HEK293 (cell line): ENCODE data around the gene CPEB4.

Experiments used
- ZBTB11 ChIP-seq: fragments of 450-650 bp; formaldehyde crosslinking; conservative IDR thresholded peaks from 2 replicates; pipeline ENCODE4 v1.5.1; 2016; ENCODE audit warnings: low read depth, missing biosample characterization, missing genetic modification characterization
- TF ChIP-seq, protein P1 (sequence below): fragments of 450-650 bp; formaldehyde crosslinking; IDR thresholded peaks from 2 replicates; pipeline ENCODE4 v1.5.1; 2016; ENCODE audit warnings: missing biosample characterization, missing genetic modification characterization

DNA sequence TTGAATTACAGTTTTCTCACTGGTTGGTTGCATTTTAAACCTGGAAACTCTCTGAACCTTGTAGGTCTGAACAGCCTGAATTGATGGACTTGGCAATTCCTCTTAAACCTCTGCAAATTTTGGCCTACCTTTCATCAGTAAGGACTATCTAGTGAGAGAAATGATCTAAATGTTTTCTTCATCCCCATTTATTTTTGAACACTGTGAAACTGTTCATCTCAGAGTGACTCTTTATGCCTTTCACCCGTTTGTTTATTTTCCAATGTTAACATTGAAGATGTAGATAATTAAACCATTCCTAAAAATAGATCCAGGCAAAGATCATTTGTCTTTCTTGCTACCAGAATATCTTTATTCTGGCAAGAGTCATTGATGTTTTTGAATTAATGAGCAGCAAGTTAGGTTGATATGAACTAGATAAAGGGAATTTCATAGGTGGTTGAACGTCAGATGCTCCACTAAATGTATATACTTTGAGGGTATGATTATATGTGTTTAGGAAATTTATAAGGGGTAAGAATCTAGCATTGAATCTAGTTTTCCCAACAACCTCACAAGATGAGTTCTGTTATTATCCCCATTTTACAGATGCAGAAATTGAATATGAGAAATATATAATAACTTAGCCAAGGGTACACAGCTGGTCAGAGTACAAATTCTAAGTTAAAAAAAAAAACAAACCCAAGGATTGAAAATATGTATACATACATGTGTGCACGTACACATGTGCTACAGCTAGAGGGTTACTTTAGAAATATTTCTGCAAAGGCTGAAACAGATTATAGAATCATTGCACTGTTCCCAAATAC, 3.4 kb downstream of the CPEB4 start:
- TF ChIP-seq, protein P1, sequence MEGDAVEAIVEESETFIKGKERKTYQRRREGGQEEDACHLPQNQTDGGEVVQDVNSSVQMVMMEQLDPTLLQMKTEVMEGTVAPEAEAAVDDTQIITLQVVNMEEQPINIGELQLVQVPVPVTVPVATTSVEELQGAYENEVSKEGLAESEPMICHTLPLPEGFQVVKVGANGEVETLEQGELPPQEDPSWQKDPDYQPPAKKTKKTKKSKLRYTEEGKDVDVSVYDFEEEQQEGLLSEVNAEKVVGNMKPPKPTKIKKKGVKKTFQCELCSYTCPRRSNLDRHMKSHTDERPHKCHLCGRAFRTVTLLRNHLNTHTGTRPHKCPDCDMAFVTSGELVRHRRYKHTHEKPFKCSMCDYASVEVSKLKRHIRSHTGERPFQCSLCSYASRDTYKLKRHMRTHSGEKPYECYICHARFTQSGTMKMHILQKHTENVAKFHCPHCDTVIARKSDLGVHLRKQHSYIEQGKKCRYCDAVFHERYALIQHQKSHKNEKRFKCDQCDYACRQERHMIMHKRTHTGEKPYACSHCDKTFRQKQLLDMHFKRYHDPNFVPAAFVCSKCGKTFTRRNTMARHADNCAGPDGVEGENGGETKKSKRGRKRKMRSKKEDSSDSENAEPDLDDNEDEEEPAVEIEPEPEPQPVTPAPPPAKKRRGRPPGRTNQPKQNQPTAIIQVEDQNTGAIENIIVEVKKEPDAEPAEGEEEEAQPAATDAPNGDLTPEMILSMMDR (tag by site-specific recombination): no peak
- no peak for TF ChIP-seq ZBTB11 (tag by site-specific recombination)
